Measurements from ENCODE around the gene SOX6. TPM values are rescaled to one million over a fixed set of nuclear protein-coding genes. Genes with fewer than 3 reads are reported as not detected.

The SOX6 gene
- total RNA-seq, 2 experiments from 2014 or later: 0.20 TPM; not detected in 1

DNA sequence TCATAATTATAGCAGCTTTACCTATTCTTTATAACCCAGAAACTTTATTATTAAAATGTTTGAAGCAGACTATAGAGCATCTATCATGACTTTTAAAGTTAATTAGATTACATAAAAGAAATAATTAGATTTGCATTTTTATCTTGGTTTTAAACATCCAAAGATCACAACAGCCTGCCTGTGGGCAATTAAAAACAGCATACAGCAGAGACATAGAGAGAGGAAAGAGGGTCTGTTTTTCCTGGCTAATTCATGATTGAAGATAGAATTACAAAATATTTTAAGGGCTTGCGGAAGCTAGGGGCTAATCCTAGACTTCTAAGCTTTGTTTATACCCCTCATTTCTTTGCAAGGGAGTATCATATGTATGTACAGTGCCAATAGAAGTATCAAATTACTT, 178.1 kb downstream of the SOX6 start:
- no peak for DNase-seq
- TF ChIP-seq, protein P1, sequence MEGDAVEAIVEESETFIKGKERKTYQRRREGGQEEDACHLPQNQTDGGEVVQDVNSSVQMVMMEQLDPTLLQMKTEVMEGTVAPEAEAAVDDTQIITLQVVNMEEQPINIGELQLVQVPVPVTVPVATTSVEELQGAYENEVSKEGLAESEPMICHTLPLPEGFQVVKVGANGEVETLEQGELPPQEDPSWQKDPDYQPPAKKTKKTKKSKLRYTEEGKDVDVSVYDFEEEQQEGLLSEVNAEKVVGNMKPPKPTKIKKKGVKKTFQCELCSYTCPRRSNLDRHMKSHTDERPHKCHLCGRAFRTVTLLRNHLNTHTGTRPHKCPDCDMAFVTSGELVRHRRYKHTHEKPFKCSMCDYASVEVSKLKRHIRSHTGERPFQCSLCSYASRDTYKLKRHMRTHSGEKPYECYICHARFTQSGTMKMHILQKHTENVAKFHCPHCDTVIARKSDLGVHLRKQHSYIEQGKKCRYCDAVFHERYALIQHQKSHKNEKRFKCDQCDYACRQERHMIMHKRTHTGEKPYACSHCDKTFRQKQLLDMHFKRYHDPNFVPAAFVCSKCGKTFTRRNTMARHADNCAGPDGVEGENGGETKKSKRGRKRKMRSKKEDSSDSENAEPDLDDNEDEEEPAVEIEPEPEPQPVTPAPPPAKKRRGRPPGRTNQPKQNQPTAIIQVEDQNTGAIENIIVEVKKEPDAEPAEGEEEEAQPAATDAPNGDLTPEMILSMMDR (IDR thresholded peaks at IDR 0.05): no peak
- no peaks in the 10 kb centered on the region for H3K4me1 Mint-ChIP-seq (ENCODE audit: low read depth)
- H3K4me3 Mint-ChIP-seq: no peak overlapping the region
- ChIA-PET CTCF (no interaction called here), POLR2A (no interaction called here)
- intact Hi-C loops (cut with DNase I, micrococcal nuclease): no loop called here
- no peaks in the 10 kb centered on the region for H3K27me3 Mint-ChIP-seq
- H3K27ac ChIP-seq (ENCODE audit: low read depth in 1 of 2, low read length in 2 of 2): no peak overlapping the region
- H3K4me1 ChIP-seq (ENCODE audit: insufficient read depth, low read length): no peaks in the 10 kb centered on the region
- no peaks in the 10 kb centered on the region for H3K27me3 ChIP-seq (ENCODE audit: control insufficient read depth in 1 of 2, insufficient read depth in 2 of 2, low read length in 2 of 2)
- no peak overlapping the region for H3K27ac Mint-ChIP-seq
- H3K4me3 ChIP-seq (ENCODE audit: low read length): no peak overlapping the region
- no peak for ATAC-seq (ENCODE audit: poor library complexity)
- H3K9me3 ChIP-seq (ENCODE audit: control insufficient read depth in 1 of 2, insufficient read depth in 1 of 2, low read length in 2 of 2): no peaks in the 10 kb centered on the region
- no peaks in the 10 kb centered on the region for H3K36me3 Mint-ChIP-seq (ENCODE audit: low read depth)
- H3K9me3 Mint-ChIP-seq: no peaks in the 10 kb centered on the region
- no peaks in the 10 kb centered on the region for H3K36me3 ChIP-seq (ENCODE audit: insufficient read depth, low read length)

DNA sequence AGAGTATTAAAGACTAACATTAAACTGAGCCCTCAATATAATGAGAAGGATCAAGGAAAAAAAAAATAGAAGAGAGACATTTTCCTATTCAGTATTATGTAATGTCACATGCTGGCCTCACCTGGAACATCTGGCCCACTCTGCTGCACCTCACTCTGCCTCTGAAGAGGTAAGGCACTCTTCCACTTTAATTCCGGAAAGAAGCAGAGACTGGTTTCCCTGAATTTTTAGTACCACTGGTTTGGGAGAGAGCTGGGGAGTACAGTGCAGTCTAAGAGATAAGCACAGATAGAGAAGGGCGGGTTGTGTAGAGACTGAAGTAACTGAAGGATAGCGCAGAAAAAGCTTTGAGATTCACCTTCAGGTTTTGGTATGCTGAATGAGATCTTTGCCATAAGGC, 178.7 kb downstream of the SOX6 start:
- Mint-ChIP-seq H3K36me3 (ENCODE audit: low read depth) (no peaks in the 10 kb centered on the region), H3K9me3 (no peaks in the 10 kb centered on the region), H3K4me3 (no peak overlapping the region), H3K27ac (no peak overlapping the region), H3K4me1 (ENCODE audit: low read depth) (no peaks in the 10 kb centered on the region), H3K27me3 (no peaks in the 10 kb centered on the region)
- intact Hi-C loops (cut with DNase I, micrococcal nuclease): no loop called here
- DNase-seq: no peak
- Histone ChIP-seq H3K36me3 (ENCODE audit: insufficient read depth, low read length) (no peaks in the 10 kb centered on the region), H3K27me3 (ENCODE audit: control insufficient read depth in 1 of 2, insufficient read depth in 2 of 2, low read length in 2 of 2) (no peaks in the 10 kb centered on the region), H3K27ac (ENCODE audit: low read depth in 1 of 2, low read length in 2 of 2) (no peak overlapping the region), H3K9me3 (ENCODE audit: control insufficient read depth in 1 of 2, insufficient read depth in 1 of 2, low read length in 2 of 2) (no peaks in the 10 kb centered on the region), H3K4me3 (ENCODE audit: low read length) (no peak overlapping the region), H3K4me1 (ENCODE audit: insufficient read depth, low read length) (no peaks in the 10 kb centered on the region)
- ChIA-PET POLR2A (no interaction called here), CTCF (interaction anchor here (1.6 kb wide), 1 partner anchor 14 kb away, joined by 3 read pairs; no protein-coding TSS in a partner anchor)
- ATAC-seq (ENCODE audit: poor library complexity): no peak
- TF ChIP-seq, protein P1 (IDR thresholded peaks at IDR 0.05): no peak

DNA sequence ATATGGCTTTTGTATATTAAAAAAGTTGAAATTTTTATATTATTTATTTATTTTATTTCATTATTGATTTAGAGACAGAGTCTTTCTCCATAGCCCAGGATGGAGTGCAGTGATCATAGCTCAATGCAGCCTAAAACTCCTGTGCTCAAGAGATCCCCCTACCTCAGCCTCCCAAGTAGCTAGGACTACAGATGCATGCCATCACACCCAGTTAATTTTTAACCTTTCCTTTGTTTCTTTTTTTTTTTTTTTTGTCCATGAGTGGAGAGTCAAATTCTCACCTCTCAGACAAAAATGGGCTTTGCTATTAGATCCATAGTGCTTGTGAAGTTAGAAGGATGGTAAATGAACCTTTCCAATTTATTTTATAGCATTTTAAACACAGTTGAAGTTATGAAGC, 182.5 kb downstream of the SOX6 start:
- Histone ChIP-seq H3K36me3 (ENCODE audit: insufficient read depth, low read length) (no peaks in the 10 kb centered on the region), H3K27me3 (ENCODE audit: control insufficient read depth in 1 of 2, insufficient read depth in 2 of 2, low read length in 2 of 2) (no peaks in the 10 kb centered on the region), H3K4me1 (ENCODE audit: insufficient read depth, low read length) (no peaks in the 10 kb centered on the region), H3K27ac (ENCODE audit: low read depth in 1 of 2, low read length in 2 of 2) (no peak overlapping the region), H3K9me3 (ENCODE audit: control insufficient read depth in 1 of 2, insufficient read depth in 1 of 2, low read length in 2 of 2) (no peaks in the 10 kb centered on the region), H3K4me3 (ENCODE audit: low read length) (no peak overlapping the region)
- Mint-ChIP-seq H3K4me3 (no peak overlapping the region), H3K27ac (no peak overlapping the region), H3K27me3 (no peaks in the 10 kb centered on the region), H3K4me1 (ENCODE audit: low read depth) (no peaks in the 10 kb centered on the region), H3K9me3 (no peaks in the 10 kb centered on the region), H3K36me3 (ENCODE audit: low read depth) (no peaks in the 10 kb centered on the region)
- POLR2A ChIA-PET: no interaction called here
- intact Hi-C loops (cut with DNase I, micrococcal nuclease): no loop called here
- CTCF ChIA-PET: no interaction called here
- TF ChIP-seq, protein P1 (IDR thresholded peaks at IDR 0.05): no peak
- no peak for DNase-seq
- no peak for ATAC-seq (ENCODE audit: poor library complexity)
